NB4 (cell line): Measurements from ENCODE around the gene CTPS1.

ENCODE experiments used
- CTCF ChIP-seq: IDR thresholded peaks from one replicate; pipeline ENCODE4 v1.5.1; 2012; ENCODE audit warnings: low read depth, low read length
- POLR2A ChIP-seq: IDR thresholded peaks from 2 replicates; pipeline ENCODE4 v1.6.1; 2011; ENCODE audit warnings: mild to moderate bottlenecking; ENCODE audit not compliant: insufficient read length; ENCODE audit errors: extremely low read depth

GRCh38 chr1:41022424-41022823, 42.9 kb downstream of the CTPS1 start:
- TF ChIP-seq CTCF (no peak), POLR2A (no peak)
